Thyroid gland (tissue), 4 donors: ENCODE data around the gene NIPBL.

ENCODE experiments used
- POLR2A ChIP-seq, 2 donors: fragments of 450-650 bp; IDR thresholded peaks; one replicate each; pipeline ENCODE4 v1.6.1; 2017; ENCODE audit warnings: antibody characterized with exemption in 2 of 2, mild to moderate bottlenecking in 2 of 2, moderate library complexity in 1 of 2
- TF ChIP-seq, protein P1 (sequence below), 6 experiments: fragments of 200-600 bp in 3 of 6; fragments of 450-650 bp in 3 of 6; sonication (generic) in 3 of 6; IDR thresholded peaks; one replicate each; pipeline ENCODE4 v1.5.1; 2016 to 2019; ENCODE audit warnings: antibody characterized with exemption in 6 of 6, mild to moderate bottlenecking in 2 of 6, inconsistent platforms in 1 of 6, moderate library complexity in 1 of 6

GRCh38 chr5:36878392-36879082 is 2.0 kb downstream of the NIPBL start:
- TF ChIP-seq, protein P1, sequence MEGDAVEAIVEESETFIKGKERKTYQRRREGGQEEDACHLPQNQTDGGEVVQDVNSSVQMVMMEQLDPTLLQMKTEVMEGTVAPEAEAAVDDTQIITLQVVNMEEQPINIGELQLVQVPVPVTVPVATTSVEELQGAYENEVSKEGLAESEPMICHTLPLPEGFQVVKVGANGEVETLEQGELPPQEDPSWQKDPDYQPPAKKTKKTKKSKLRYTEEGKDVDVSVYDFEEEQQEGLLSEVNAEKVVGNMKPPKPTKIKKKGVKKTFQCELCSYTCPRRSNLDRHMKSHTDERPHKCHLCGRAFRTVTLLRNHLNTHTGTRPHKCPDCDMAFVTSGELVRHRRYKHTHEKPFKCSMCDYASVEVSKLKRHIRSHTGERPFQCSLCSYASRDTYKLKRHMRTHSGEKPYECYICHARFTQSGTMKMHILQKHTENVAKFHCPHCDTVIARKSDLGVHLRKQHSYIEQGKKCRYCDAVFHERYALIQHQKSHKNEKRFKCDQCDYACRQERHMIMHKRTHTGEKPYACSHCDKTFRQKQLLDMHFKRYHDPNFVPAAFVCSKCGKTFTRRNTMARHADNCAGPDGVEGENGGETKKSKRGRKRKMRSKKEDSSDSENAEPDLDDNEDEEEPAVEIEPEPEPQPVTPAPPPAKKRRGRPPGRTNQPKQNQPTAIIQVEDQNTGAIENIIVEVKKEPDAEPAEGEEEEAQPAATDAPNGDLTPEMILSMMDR (IDR thresholded peaks at IDR 0.05): no peak
- TF ChIP-seq POLR2A (IDR thresholded peaks at IDR 0.05): no peak
